OCI-LY1 (cell line): Measurements from ENCODE around the gene SH3RF1.

ENCODE experiments used
- H2AFZ ChIP-seq: fragments of 200-600 bp; sonication (generic), shearing (Covaris generic); 2 replicates; pipeline ENCODE4 v1.6.0; 2014; ENCODE audit warnings: antibody characterized with exemption, mild to moderate bottlenecking, low read length
- H3F3A ChIP-seq: fragments of 200-600 bp; sonication (generic), shearing (Covaris generic); 2 replicates; pipeline ENCODE4 v1.6.0; 2014; ENCODE audit warnings: mild to moderate bottlenecking, antibody characterized with exemption, low read length, moderate library complexity; ENCODE audit not compliant: insufficient read depth
- H3K27ac ChIP-seq: fragments of 200-600 bp; sonication (generic); 2 replicates; pipeline ENCODE4 v1.5.1; 2014; ENCODE audit warnings: low read length, mixed run types, mild to moderate bottlenecking, low read depth; ENCODE audit not compliant: poor library complexity, severe bottlenecking
- H3K27me3 ChIP-seq: fragments of 200-600 bp; sonication (generic); 2 replicates; pipeline ENCODE4 v1.6.0; 2014; ENCODE audit warnings: antibody characterized with exemption, mild to moderate bottlenecking, low read length, moderate library complexity; ENCODE audit not compliant: insufficient read depth
- H3K36me3 ChIP-seq: fragments of 200-600 bp; sonication (generic); 2 replicates; pipeline ENCODE4 v1.6.1; 2014; ENCODE audit warnings: mild to moderate bottlenecking, antibody characterized with exemption, low read length, moderate library complexity, mixed read lengths; ENCODE audit not compliant: insufficient read depth
- H3K4me1 ChIP-seq: fragments of 200-600 bp; sonication (generic); 2 replicates; pipeline ENCODE4 v1.5.1; 2014; ENCODE audit warnings: mild to moderate bottlenecking, low read length, moderate library complexity; ENCODE audit not compliant: insufficient read depth, severe bottlenecking
- H3K4me2 ChIP-seq: fragments of 200-600 bp; sonication (generic), shearing (Covaris generic); 2 replicates; pipeline ENCODE4 v1.6.1; 2014; ENCODE audit warnings: low read length
- H3K4me3 ChIP-seq: fragments of 200-600 bp; sonication (generic); 2 replicates; pipeline ENCODE4 v1.5.1; 2014; ENCODE audit warnings: low read length, low read depth, mild to moderate bottlenecking, mixed read lengths; ENCODE audit not compliant: poor library complexity, severe bottlenecking
- H3K79me2 ChIP-seq: fragments of 200-600 bp; shearing (Covaris generic); 2 replicates; pipeline ENCODE4 v1.6.1; 2016; ENCODE audit warnings: mixed run types, low read length, mixed read lengths; ENCODE audit not compliant: insufficient read depth
- H3K9ac ChIP-seq: fragments of 200-600 bp; sonication (generic), shearing (Covaris generic); 2 replicates; pipeline ENCODE4 v1.6.1; 2014; ENCODE audit warnings: mild to moderate bottlenecking, low read length, mixed read lengths
- H3K9me2 ChIP-seq: fragments of 200-600 bp; sonication (generic), shearing (Covaris generic); 2 replicates; pipeline ENCODE4 v1.6.1; 2014; ENCODE audit warnings: low read depth, mild to moderate bottlenecking, low read length, mixed read lengths
- H3K9me3 ChIP-seq: fragments of 200-600 bp; shearing (Covaris generic); 2 replicates; pipeline ENCODE4 v1.6.1; 2014; ENCODE audit warnings: low read length, mixed read lengths
- H4K20me1 ChIP-seq: fragments of 200-600 bp; sonication (generic), shearing (Covaris generic); 2 replicates; pipeline ENCODE4 v1.6.0; 2016; ENCODE audit warnings: mild to moderate bottlenecking, low read length; ENCODE audit not compliant: insufficient read depth
- CTCF ChIP-seq: fragments of 200-600 bp; sonication (generic), shearing (Covaris generic); IDR thresholded peaks from 2 replicates; pipeline ENCODE4 v1.5.1; 2017; ENCODE audit warnings: mild to moderate bottlenecking, antibody characterized with exemption, low read length, moderate library complexity, mixed read lengths
- EZH2 ChIP-seq: fragments of 200-600 bp; sonication (generic), shearing (Covaris generic); IDR thresholded peaks from 2 replicates; pipeline ENCODE4 v1.8.0; 2017; ENCODE audit warnings: borderline replicate concordance, mixed run types, mild to moderate bottlenecking, antibody characterized with exemption, low read length, moderate library complexity, mixed read lengths

SH3RF1 gene

GRCh38 chr4:169110633-169111032 is 160.1 kb downstream of the SH3RF1 start:
- TF ChIP-seq CTCF (no peak), EZH2 (no peak)
- Histone ChIP-seq H2AFZ (no peak overlapping the region), H3F3A (no peaks in the 10 kb centered on the region), H3K27me3 (no peaks in the 10 kb centered on the region), H4K20me1 (no peaks in the 10 kb centered on the region), H3K27ac (no peak overlapping the region), H3K9me3 (no peaks in the 10 kb centered on the region), H3K4me3 (no peak overlapping the region), H3K9ac (no peak overlapping the region), H3K4me2 (no peak overlapping the region), H3K9me2 (no peaks in the 10 kb centered on the region), H3K36me3 (no peaks in the 10 kb centered on the region), H3K4me1 (no peaks in the 10 kb centered on the region), H3K79me2 (no peaks in the 10 kb centered on the region)

- H3K79me2 ChIP-seq, result no peaks in the 10 kb centered on the region
- H3F3A ChIP-seq, result no peaks in the 10 kb centered on the region
- no peaks in the 10 kb centered on the region for H3K9me2 ChIP-seq
- H3K27me3 ChIP-seq, result no peaks in the 10 kb centered on the region
- H3K27ac ChIP-seq, result no peak overlapping the region
- no peak overlapping the region for H2AFZ ChIP-seq
- no peak overlapping the region for H3K4me3 ChIP-seq
- TF ChIP-seq CTCF, result no peak
- TF ChIP-seq EZH2, result no peak
- H4K20me1 ChIP-seq, result no peaks in the 10 kb centered on the region
- H3K9ac ChIP-seq, result no peak overlapping the region
- no peaks in the 10 kb centered on the region for H3K36me3 ChIP-seq
- H3K4me1 ChIP-seq, result no peaks in the 10 kb centered on the region
- no peaks in the 10 kb centered on the region for H3K9me3 ChIP-seq
- H3K4me2 ChIP-seq, result no peak overlapping the region
These were observed 161.6 kb downstream of the SH3RF1 start for GRCh38 chr4:169109035-169109675.

- H3K4me3 ChIP-seq, result no peak overlapping the region
- H3K79me2 ChIP-seq, result no peaks in the 10 kb centered on the region
- H3K27me3 ChIP-seq, result no peaks in the 10 kb centered on the region
- no peaks in the 10 kb centered on the region for H3K4me1 ChIP-seq
- H3K9me2 ChIP-seq, result no peaks in the 10 kb centered on the region
- no peaks in the 10 kb centered on the region for H3F3A ChIP-seq
- no peak overlapping the region for H3K4me2 ChIP-seq
- no peaks in the 10 kb centered on the region for H4K20me1 ChIP-seq
- H2AFZ ChIP-seq, result no peak overlapping the region
- H3K9me3 ChIP-seq, result no peaks in the 10 kb centered on the region
- TF ChIP-seq CTCF, result no peak
- no peak for TF ChIP-seq EZH2
- H3K36me3 ChIP-seq, result no peaks in the 10 kb centered on the region
- H3K27ac ChIP-seq, result no peak overlapping the region
- H3K9ac ChIP-seq, result no peak overlapping the region
These were observed 162.5 kb downstream of the SH3RF1 start for GRCh38 chr4:169108303-169108702.
